Activated naive CD4-positive, alpha-beta T cell treated with Interleukin-2 at 50 U/mL for 16 hours (primary cell): Measurements from ENCODE around the gene MGAT3.
"Not testable (repeated sequence)": the region's sequence is repeated elsewhere in the genome, so short reads cannot be mapped to it uniquely, and the experiment has no call there.

Source experiments
- DNase-seq: peaks from one replicate; pipeline ENCODE4 v3.0.0-alpha.2; 2020

The MGAT3 gene, protein sequence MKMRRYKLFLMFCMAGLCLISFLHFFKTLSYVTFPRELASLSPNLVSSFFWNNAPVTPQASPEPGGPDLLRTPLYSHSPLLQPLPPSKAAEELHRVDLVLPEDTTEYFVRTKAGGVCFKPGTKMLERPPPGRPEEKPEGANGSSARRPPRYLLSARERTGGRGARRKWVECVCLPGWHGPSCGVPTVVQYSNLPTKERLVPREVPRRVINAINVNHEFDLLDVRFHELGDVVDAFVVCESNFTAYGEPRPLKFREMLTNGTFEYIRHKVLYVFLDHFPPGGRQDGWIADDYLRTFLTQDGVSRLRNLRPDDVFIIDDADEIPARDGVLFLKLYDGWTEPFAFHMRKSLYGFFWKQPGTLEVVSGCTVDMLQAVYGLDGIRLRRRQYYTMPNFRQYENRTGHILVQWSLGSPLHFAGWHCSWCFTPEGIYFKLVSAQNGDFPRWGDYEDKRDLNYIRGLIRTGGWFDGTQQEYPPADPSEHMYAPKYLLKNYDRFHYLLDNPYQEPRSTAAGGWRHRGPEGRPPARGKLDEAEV

DNA sequence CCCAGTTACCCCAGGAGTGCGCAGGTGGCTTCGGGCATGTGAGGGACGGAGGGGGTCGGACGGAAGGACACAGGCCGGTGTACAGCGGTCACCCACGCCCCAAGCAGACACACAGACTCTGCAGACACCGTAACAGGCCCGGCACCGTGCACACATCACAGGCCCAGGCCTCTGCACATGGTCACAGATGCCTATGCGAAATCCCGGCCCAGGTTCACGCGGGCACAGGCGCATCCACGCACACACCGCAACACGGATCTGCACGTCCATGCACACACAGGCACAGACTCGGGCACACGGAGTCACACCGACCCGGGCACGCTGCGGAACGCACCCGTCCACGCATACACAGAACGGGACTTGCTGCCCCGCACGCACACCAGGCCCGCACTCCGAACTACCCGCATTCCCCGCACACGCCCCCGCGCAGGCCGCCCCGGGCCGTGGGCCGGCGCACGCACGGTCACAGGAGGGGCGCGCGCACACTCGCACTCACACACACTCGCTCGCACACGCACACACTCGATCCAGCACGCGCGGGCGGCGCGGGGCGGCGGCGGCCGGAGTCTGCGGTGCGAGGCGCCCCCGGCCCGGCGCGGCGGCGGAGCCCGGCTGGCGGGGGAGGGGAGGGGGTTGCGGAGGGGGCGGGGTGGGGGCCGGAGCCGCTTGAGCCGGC lies at the start of gene MGAT3:
MGAT3 (plus strand) TSS at position 491 of the 676 bp plus-strand sequence. CDS start 30,336 bp downstream, outside the sequence.
- no peak for DNase-seq

DNA sequence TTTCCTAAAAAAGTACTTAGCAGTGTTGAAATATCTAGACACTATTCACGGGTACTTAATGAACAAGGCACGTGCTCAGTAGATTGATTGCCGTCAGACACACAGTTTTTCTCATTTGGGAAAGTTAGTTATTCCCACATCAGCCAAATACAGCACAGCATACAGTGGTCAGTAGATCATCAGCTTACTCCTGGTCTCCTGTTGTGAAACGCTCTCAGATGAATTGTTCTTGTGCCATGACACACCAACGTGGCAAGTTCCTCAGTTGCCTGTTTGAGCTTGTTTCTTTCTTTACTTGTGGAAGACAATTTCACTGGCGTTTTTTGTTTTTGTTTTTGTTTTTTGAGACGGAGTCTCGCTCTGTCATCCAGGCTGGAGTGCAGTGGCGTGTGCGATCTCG lies 48.6 kb upstream of the MGAT3 start:
- DNase-seq: no peak

DNA sequence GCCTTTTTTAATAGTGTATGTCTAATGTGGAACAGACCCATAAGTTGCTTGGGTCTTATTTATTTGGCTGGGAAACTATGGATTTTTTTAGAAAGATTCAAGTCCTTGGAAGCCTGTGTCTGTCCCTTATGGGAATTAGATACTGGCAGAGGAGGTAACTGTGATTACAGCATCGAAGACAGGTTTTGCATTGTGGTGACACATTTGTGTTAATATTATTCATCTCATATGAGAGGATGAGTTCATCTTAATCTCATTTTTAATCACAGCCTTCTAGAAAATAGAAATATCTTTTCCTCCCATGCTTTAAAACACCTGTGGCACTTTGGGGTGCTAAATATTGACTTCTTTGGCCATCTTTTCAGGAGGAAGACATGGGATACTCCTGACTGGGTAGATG lies 48.0 kb upstream of the MGAT3 start:
- DNase-seq: no peak

DNA sequence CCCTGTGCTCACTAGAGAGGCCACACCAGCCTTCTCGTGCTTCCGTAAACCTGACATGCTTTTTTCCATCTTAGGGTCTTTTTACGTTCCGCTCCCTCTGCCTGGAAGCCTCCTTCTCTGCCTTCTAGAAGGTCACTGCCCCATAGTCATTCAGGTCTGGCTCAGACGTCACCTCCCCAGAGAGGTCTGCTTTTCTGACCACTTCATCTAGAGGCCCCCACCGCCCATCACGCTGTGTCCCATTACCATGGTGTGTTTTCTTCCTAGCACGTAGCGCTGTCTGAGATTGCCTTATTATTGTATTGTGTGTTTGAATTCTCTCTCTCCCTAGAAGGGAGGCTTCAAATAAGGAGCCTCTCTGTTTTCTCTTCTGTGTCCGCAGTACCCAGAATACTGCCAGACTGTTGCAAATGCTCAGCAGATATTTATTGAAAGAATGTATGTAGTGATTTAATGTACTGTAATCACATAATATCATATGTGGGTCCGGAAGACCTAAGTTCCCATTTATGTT lies 47.2 kb upstream of the MGAT3 start:
- no peak for DNase-seq

DNA sequence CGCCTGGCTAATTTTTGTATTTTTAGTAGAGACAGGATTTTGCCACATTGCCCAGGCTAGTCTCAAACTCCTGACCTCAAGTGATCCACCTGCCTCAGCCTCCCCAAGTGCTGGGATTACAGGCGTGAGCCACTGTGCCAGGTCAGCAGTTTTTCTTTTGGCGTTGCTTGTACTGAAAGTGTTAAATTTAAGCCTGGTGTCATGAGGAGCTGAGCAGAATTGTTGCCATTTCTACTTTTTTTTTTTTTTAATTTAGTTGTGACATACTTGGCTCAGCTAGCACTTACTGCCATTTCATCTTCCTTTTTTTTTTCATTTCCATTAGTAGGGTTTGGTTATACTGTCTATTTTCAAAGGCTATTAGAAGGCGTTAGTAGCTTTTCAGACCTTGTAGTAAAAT lies 46.5 kb upstream of the MGAT3 start:
- no peak for DNase-seq

DNA sequence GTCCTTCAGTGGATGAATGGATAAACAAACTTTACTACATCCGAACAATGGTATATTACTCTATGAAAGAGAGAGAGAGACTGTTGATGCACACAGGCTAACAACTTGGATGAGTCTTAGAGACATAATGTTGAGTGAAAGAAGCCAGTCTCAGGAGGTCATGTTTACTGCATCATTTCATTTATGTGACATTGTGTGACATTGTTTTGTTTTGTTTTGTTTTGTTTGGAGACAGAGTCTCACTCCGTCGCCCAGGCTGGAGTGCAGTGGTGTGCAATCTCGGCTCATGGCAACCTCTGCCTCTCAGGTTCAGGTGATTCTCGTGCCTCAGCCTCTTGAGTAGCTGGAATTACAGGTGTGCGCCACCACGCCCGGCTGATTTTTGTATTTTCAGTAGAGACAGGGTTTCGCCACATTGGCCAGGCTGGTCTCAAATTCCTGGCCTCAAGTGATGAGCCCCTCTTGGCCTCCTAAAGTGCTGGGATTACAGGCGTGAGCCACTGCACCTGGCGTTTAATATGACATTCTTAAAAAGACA lies 44.9 kb upstream of the MGAT3 start:
- DNase-seq: not testable (repeated sequence)

DNA sequence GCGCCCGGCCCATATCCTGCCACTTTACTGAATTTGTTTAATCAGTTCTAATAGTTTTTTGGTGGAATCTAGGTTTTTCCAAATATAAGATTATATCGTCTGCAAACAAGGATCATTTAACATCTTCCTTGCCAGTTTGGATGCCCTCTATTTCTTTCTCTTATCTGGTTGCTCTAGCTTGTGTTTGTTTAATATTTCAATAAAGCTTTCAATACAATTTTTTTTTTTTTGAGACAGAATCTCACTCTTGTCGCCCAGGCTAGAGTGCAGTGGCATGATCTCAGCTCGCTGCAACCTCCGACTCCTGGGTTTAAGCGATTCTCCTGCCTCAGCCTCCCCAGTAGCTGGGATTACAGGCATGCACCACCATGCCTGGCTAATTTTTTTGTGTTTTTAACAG lies 43.6 kb upstream of the MGAT3 start:
- DNase-seq: not testable (repeated sequence)

DNA sequence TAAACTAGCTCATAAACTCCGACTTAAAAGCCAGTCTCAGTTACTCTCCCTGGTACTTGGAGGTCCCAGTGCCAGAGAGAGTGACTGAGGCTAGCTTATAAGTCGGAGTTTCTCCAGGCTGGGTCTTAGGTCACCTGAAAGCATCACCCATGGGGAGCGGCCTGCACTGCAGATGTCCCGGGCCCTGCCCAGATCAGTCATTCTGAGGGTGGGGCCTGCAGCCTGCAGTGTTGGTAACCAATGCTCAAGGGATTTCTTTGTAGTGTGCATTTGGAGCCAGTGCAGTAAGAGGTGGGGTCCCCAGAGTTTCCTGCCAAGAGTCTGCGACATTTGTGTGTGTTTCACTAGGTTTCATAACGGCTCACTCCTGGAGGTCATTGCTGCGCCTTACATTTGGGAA lies 42.4 kb upstream of the MGAT3 start:
- DNase-seq: no peak

DNA sequence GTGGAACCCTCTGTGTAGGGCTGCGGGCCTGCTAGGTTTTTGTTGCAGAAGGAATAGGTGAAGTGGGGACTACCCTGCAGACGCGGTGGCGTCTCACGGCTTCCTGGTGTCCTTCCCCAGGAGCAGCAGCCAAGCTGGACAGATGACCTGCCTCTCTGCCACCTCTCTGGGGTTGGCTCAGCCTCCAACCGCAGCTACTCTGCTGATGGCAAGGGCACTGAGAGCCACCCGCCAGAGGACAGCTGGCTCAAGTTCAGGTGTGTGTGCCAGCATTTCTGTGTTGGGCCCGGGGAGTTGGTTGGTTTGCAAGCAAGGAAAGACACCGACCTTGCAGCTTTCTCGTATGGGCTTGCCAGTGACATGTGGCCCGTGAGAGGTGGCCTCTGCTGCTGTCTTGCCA lies 41.9 kb upstream of the MGAT3 start:
- DNase-seq: no peak

DNA sequence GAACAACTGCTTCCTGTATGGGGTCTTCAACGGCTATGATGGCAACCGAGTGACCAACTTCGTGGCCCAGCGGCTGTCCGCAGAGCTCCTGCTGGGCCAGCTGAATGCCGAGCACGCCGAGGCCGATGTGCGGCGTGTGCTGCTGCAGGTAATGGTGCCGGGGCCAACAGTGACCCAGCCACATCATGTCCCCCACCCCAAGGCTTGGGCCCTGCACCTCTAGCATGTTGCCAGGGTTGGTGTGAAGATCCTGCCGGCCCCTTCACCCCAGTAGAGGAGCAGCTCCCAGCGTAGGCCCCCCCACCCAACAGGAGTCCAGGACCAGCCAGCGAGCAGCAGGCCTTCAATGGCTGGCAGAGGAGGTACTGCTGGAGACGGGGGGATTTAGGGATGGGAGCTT lies 41.3 kb upstream of the MGAT3 start:
- no peak for DNase-seq

DNA sequence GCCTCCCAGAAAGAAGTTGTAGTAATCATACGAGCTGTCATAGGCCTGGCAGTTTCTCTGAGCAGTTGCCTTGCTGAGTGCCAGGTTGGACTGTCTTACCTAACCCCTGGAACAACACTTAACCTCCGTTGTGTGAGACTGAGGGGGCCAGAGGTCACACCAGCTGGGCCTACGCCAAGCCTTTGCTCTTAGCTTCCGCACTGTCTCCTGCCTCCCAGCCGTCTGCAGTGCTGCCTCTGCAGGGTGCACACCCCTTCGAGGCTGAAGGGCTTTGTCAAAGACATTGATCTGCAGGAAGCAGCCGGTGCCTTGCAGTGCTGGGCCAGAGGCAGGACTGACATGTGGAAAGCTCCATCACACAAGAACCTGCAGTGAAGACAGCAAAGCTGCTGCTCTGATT lies 40.5 kb upstream of the MGAT3 start:
- DNase-seq: no peak

DNA sequence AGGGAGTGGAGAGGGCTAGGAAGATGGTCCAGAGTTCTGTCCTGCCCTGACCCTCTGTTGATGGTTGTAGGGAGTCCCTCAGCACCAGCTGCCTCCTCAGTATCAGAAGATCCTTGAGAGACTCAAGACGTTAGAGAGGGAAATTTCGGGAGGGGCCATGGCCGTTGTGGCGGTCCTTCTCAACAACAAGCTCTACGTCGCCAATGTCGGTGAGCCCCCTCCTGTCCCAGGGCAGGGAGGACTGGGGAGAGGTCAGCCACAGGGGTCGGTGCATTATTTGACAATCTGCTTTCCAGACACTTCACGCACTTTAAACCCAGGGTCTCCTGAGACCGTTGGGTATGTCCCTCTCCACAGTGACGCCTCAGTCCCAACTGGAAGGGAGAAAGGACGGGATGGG lies 39.2 kb upstream of the MGAT3 start:
- no peak for DNase-seq

DNA sequence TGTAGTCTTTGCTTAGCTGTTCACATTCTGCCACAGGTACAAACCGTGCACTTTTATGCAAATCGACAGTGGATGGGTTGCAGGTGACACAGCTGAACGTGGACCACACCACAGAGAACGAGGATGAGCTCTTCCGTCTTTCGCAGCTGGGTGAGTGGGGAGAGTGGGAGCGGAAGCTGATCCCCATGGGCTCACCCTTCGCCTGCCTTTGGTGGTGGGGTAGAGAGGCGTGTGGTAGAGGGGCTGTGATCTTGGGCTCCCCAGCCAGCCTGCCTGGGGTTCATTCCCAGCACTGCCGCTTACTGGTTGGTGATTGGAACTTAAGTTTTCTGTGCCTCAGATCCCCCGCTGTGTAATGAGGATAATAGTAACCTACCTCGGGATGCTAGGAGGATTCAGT lies 38.1 kb upstream of the MGAT3 start:
- no peak for DNase-seq

DNA sequence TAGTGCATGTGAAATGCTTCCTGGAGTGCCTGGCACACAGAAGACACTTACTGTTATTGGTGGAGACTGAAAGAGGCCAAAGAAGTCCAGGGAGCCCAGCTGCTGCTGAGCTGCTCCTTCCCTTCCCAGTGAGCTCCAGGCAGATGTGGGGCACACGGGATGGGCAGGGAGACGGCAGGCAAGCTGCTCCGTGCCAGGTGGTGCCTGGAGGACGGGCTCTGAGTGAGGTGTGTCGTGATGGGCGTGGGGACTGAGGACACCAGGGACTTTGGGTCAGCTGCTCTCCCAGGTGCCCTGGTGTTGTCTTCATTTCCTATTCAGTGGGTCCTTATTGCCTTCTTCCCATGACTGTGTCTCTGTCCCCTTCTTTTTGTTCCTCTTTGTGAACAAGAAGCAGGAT lies 37.7 kb upstream of the MGAT3 start:
- DNase-seq: no peak

DNA sequence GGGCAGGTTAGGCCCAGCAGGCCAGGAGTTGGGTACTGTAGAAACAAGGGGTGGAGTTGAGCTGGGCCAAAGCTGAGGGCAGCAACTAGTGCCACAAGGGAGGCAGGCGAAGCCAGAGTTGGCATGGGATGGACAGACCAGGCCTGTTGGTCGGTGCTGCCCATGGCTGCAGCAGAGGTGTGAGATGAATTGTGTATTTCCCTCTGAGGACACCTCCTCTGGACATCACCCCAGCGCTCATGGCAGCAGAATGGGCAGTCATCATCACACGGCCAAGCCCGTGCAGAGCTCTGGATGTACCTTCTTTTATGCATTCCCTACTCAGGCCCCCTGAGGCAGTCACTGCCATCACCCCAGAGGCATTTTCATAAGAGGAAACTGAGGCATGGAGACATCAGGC lies 36.9 kb upstream of the MGAT3 start:
- no peak for DNase-seq

DNA sequence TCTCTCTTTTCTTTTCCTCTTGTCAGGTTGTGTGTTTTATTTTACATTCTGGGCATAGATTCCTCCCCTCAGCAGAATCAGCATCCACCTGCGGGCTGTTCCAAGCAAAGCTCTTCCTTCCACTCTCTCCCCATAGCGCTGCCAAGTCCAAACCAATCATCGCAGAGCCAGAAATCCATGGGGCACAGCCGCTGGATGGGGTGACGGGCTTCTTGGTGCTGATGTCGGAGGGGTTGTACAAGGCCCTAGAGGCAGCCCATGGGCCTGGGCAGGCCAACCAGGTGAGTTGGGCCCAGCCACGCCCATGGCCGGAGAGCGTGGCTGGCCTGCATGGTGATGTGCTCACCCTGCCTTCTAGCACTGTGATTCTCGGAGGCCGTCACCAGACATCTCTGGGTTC lies 35.1 kb upstream of the MGAT3 start:
- DNase-seq: no peak

DNA sequence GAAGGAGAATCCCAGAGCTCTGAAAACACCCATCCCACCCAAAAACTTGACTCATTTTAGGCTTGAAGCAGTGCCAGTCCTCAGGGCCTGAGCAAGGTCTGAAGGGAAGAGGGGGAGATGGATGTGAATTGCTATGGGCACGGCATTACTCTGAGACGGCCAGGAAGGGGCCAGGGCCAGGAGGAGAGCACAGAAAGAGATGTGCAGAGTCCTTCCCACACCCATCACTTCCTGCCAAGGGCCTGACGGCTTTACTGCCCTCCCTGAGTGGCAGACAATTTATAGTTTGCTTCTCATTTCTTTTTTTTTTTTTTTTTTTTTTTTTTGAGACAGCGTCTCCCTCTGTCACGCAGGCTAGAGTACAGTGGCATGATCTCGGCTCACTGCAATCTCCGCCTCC lies 34.7 kb upstream of the MGAT3 start:
- no peak for DNase-seq

DNA sequence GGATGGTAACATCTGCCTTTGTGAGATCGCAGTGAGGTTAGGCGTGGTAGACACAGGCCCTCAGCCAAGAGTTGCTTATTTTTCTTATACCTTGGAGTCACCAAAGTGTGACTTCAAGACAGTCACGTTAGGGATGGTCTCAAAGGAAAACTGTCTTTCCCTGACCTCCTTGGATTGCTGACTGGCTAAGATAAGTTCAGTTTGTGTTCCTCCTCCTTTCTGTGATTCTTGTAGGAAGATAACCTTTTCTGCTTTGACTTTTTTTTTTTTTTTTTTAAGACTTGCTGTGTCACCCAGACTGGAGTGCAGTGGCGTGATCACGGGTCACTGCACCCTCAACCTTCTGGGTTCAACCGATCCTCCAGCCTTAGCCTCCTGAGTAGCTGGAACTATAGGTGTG lies 34.1 kb upstream of the MGAT3 start:
- DNase-seq: no peak

DNA sequence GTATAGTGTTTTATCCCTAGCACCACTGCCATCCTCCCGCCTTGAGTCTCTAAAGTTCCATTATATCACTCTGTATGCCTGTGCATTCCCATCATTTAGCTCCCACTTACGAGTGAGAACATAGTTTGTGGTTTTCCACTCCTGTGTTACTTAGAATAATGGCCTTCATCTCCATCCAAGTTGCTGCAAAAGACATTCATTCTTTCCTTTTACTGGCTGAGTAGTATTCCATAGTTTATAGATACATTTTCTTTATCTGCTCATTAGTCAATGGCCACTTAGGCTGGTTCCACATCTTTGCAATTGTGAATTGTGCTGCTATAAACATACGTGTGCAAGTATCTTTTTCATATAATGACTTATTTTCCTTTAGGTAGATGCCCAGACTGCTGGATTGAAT lies 32.8 kb upstream of the MGAT3 start:
- DNase-seq: no peak

DNA sequence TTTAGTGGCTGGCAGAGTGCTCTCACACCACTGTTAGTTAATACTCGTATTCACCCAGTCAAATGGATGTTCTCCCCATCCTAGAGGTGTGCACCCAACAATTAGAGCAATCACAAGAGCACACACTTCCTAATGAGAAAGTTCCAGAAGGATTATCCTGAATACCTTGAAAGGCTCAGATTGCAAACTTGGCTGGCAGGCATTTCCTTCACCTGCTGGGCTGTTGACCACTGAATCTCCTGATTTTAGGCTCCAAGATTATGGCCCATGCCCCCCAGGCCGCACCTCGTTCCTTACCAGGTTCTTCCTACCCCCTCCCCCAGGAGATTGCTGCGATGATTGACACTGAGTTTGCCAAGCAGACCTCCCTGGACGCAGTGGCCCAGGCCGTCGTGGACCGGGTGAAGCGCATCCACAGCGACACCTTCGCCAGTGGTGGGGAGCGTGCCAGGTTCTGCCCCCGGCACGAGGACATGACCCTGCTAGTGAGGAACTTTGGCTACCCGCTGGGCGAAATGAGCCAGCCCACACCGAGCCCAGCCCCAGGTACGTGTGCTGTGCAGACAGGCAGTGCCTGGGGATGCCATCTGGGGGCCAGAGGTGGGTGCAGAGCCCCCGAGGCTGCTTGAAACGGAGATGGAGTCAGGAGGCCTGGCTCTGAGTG lies 30.3 kb upstream of the MGAT3 start:
- no peak for DNase-seq

DNA sequence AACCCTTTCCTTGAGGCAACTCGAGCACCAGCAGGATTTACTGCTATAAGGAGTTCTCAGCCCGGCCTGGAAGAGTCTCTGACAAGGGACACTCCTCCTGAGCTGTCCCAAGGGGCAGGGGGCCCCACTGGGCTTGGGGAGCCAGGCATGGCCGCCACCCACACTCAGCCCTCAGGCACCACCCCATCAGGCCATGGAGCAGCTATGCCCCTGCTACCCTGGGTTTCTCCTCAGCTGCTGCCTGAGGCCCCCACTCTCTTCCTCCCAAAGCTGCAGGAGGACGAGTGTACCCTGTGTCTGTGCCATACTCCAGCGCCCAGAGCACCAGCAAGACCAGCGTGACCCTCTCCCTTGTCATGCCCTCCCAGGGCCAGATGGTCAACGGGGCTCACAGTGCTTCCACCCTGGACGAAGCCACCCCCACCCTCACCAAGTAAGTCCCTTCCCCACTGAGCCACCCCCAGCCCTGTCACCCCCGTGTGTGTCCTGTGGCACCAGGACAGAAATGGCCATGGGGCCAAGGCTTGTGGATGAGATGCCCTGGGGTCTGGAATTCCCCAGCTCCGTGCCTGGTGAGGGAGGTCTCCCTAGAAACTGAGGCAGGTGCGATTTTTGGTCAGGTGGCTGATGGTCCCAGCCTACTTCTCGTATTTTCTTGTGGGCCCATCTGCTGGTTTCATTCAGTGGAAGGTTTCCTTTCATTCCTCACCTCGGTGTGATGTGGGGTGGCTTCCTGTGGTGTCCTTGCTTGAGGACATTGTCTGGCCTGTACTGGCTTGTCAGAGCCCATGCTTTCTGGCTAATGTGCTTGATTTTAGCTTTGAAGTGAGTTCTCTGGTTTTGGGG lies 28.8 kb upstream of the MGAT3 start:
- no peak for DNase-seq

DNA sequence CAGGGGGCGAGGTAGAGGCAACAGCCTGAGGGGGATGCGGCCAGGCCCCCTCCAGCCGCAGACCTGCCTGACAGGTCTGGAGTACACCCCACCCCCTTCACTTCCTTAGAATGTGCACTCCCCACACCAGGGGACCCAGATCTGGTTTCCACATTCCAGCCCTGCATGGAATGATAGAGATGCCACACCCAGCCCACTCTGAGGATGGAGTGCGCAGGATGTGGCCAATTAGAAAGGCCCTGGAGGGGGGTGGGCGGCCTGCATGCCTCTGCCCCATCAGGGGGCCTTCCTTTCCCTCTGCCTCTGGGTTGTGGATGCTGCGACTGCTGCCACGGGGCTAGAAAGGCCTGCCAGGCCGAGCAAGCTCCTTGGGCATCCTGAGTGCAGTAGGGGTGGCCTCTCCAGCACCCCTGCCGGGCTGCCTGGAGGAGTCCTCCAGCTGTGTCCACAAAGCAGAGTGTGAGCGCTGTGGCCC lies 28.2 kb upstream of the MGAT3 start:
- no peak for DNase-seq
